GM18505 (cell line): Measurements from ENCODE around the gene TRMT44.

Experiments
- ATAC-seq: cut with Tn5 transposase; IDR thresholded peaks from one replicate; pipeline ENCODE4 v1.9.1; 2021; ENCODE audit not compliant: unreplicated experiment
- POLR2A ChIP-seq: IDR thresholded peaks from 4 replicates; pipeline ENCODE4 v1.6.1; 2011; ENCODE audit warnings: borderline replicate concordance; ENCODE audit not compliant: insufficient read depth, insufficient read length; ENCODE audit errors: extremely low read depth

The TRMT44 gene, protein sequence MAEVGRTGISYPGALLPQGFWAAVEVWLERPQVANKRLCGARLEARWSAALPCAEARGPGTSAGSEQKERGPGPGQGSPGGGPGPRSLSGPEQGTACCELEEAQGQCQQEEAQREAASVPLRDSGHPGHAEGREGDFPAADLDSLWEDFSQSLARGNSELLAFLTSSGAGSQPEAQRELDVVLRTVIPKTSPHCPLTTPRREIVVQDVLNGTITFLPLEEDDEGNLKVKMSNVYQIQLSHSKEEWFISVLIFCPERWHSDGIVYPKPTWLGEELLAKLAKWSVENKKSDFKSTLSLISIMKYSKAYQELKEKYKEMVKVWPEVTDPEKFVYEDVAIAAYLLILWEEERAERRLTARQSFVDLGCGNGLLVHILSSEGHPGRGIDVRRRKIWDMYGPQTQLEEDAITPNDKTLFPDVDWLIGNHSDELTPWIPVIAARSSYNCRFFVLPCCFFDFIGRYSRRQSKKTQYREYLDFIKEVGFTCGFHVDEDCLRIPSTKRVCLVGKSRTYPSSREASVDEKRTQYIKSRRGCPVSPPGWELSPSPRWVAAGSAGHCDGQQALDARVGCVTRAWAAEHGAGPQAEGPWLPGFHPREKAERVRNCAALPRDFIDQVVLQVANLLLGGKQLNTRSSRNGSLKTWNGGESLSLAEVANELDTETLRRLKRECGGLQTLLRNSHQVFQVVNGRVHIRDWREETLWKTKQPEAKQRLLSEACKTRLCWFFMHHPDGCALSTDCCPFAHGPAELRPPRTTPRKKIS

DNA sequence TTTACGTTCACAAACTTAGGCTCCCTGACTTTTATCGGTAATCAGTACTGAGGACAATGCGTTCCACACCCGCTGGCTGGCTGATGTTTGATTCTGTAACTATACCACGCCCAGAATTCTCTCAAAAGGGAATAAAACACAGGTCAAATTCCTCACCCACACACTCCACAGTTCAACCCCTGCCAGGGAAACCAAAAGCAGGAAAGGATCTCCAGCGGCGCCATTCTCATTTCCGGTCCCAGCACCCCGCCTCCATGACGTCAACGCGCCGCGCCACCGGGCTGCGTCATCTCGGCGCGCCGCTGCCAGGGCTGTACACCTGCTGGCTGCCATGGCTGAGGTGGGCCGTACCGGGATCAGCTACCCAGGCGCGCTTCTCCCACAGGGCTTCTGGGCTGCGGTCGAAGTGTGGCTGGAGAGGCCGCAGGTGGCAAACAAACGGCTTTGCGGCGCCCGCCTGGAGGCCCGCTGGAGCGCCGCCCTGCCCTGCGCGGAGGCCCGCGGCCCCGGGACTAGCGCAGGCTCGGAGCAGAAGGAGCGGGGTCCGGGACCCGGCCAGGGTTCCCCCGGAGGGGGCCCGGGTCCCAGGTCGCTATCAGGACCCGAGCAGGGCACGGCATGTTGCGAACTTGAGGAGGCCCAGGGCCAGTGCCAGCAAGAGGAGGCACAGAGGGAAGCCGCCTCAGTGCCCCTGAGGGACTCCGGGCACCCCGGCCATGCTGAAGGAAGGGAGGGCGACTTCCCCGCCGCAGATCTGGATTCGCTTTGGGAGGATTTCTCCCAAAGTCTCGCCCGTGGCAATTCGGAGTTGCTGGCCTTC is at the start of gene TRMT44, which contains the start of gene ACOX3:
TRMT44 (plus strand) TSS at position 286 of the 820 bp plus-strand sequence; CDS start at position 332, 46 bp downstream.
ACOX3 (minus strand) TSS at position 232 of the 820 bp plus-strand sequence. CDS start 24,202 bp downstream, outside the sequence.
- peak; percentile 82 for TF ChIP-seq POLR2A
- ATAC-seq, result peak; percentile 85

DNA sequence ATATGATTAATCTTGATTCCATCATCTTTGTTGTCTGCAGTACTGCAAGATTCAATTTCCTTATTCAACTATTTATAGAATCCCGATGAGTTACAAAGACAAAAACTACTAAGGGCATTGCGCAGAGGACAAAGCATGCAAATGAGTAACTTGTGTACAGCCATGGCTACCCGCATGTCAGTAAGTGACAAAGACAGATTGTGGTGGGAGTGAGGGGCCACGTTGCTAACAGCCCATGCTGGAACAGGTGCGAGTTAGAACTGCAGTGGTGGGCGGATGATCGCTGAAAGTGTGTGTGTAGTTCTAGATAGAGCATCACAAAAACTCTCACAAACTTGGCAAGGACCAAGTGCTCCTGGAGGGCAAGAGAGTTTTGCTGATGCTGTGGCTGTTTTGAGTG is 49.5 kb upstream of the TRMT44 start:
- no peak for ATAC-seq
- no peak for TF ChIP-seq POLR2A

DNA sequence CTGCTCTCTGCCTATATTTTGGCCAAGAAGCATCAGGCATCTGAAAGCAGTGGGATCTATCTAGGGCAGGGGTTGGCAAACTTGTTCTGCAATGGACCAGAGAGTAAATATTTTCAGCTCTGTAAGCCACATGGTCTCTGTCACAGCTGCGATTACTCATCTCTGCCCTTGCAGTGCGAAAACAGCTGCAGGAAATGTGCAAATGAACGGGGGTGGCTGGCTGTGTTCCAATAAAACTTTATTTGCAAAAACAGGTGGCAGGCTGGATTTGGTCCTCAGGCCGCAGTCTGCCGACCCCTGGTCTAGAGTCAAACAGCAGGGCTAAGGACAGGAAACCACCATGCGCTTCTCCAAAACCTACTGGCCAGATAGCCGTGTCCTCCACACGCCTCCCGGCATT is 48.6 kb upstream of the TRMT44 start:
- no peak for TF ChIP-seq POLR2A
- ATAC-seq, result peak; percentile 74

DNA sequence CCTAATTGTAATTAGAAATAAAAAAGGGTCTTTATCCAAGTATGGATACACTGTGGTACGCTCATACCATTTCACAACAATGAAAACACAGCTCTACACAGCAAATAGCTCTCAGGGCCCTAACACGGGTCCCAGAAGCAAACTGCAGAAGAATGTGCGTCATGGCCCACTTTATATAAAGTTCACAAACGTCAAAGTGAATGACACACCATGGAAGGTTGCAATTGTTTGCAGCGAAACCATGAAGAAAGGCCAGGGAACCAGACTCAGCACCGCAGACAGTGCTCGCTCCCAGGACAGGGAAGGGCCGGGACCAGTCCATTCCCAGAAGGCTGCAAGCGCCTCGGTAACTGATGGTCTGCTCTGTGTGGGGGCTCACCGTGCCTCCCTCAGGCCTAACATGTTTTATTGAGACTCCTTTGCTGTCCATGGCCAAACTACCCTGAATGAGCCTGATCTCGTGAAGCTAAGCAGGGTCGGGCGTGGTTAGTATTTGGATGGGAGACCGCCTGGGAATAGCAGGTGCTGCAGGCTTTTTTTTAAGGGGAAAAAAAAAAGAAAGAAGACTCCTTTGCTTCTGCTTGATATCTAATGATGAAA is 47.9 kb upstream of the TRMT44 start:
- TF ChIP-seq POLR2A, result no peak
- no peak for ATAC-seq

DNA sequence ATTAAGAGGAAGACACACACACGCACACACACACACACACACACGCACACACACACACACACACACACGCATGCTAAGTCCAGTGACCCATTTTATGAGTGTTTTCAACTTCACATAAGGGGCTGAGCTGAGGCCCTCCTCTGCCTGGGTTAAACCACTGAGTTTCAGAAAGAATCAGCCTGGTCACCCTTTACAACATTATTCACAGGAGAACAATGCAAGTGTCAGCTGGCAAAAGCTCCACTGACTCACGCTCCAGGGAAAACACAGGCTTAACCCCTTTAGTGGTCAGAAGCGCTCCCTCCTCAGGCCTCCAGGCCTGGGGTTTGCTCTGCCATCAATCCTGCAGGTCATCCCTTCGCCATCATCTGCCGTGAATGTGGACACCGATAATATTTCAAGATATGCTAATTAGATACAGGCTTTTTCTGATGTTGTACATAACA is 47.0 kb upstream of the TRMT44 start:
- TF ChIP-seq POLR2A, result no peak
- ATAC-seq, result no peak

DNA sequence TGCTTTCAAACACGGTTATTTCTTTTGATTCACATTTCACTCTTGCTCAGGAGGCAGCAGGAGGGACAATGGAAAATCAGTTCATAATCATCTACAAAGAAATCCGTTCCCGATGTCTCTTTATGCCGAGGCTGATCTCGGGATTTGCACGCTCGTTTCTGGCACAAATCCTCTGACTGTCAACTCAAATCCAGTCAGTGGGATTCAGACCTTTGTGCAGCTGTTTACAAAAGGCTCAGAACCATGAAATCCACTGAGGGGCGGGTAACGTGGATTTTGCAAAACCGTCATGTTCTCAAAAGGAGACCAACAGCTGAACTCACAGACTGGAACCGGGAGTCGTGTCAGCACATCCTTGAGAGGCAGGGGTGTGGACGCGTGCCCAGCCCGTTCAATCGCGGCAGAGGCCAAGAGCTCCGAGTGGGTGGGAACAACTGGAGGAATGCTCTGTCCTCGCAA is 46.5 kb upstream of the TRMT44 start:
- TF ChIP-seq POLR2A, result no peak
- no peak for ATAC-seq

DNA sequence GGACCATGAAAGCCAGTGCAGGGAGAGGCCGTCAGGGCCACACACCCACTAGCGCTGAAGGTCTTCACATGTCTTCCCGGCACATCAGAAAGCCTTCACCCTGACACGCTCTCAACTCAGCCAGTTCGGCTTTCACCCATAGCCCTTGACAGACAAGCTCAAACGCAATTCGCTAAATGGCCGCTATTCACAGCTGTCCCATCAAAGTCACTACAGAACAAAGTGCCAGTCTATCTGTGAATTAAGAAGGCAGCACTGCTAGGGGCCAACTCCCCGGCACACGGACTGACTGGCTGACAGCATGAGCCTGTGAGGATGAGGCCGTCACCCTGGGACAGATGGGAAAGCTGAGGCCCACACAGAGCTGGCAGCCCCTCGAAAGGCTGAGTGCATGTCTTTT is 45.8 kb upstream of the TRMT44 start:
- TF ChIP-seq POLR2A, result no peak
- no peak for ATAC-seq

DNA sequence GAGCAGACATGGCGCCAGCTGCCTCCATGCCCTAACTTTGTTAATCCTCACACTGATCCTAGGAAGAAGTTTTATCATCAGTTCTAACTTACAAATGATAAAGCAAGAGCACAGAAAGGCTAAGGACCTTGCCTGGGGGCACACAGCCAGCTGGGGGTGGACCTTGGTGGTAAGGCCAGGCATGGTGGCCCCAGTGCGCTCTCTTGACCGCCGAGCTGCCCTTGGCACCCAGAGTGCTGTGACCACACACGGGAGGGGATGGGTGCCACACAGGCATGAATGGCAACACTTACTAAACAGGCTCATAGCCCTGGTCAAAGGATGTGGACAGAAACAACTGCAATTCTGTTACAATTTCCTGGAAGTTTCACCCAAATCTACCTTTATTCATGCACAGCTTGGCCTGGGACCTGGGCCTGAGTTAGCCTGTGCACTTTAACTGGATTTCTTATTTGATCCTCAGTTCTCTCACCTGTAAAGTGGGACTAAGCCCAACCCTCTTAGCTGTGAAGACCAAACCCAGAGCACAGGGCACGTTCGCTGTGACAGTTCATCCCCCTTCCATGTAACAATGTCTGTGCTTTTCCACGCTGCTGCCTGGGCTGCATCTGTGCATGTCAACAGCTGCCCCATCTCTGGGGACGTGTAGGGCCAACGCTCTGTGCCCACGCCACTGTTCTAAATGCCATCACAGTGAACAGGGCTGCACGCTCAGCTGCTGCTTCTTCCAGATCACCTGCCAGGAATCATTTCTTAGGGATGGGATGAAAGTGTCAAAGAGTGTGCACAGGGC is 44.9 kb upstream of the TRMT44 start:
- no peak for ATAC-seq
- no peak for TF ChIP-seq POLR2A

DNA sequence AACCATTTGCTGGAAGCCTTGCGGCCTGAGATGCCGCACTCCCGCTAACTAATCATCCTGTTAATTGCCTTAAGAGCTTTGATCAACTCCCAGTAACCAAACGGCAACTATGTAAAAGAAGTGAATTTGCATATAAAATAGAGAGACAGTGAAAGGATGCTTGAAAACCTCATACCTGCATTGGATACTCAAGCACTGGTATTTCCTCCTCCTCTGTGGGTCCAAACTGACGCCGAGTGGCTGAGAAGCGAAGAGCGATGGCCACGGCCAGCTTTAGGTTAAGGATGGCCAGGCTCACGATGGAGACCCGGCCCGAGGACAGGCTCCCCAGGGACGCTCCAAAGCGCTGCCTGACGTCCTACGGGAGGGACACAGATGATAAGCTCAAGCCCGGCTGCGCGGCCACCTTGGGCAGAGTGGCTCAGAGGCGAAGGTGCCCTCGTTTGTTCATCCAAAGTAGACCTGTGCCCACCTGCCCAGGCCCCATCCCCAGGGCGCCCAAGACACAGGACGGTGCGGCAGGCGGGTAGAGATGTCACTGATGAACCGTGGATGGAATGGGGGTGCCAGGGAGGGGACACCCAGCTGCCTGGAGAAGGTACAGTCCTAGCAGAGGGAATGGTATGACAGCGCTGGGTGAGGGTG is 43.7 kb upstream of the TRMT44 start:
- no peak for ATAC-seq
- no peak for TF ChIP-seq POLR2A

DNA sequence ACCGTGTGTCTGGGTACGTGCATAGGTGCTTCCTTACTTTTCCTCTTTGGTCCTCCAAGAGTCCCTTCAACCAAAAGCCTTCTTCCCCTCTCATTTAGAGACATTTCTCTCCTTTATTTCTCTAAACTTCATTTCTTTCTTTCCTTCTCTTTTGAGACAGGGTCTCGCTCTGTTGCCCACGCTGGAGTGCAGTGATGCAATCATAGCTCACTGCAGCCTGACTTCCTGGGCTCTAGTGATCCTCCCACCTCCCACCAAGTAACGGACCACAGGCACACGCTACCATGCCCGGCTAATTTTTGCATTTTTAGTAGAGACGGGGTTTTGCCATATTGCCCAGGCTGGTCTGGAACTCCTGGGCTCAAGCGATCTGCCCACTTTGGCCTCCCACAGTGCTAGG is 42.2 kb upstream of the TRMT44 start:
- ATAC-seq, result no peak
- TF ChIP-seq POLR2A, result no peak

DNA sequence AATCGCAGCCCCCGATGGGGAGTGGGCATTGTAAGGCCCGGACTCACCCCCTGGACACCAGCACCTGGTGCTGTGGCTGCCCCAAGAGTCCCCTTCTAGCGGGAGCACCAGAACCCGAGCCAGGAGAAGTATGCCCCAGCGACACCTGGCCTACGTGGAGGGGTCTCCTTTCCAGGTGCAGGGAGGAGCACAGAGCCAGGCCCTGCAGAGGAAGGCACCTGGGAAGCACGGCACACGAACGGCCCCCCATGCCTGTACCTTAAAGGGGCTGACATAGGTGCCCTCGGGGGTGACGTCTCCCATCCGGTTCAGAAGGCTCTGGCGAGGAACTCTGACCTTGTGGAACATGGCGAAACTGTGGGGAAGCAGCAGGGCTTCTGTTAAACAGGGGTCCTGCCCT is 41.3 kb upstream of the TRMT44 start:
- no peak for ATAC-seq
- no peak for TF ChIP-seq POLR2A
